DOHH2 (cell line): ENCODE data around the gene NMNAT2.

Experiments
- H3F3A ChIP-seq: fragments of 200-600 bp; sonication (generic), shearing (Covaris generic); 2 replicates; pipeline ENCODE4 v1.6.0; 2016; ENCODE audit warnings: antibody characterized with exemption, mild to moderate bottlenecking; ENCODE audit not compliant: control insufficient read depth, insufficient read depth
- H3K27ac ChIP-seq: fragments of 200-600 bp; sonication (generic); 2 replicates; pipeline ENCODE4 v1.5.1; 2014; ENCODE audit warnings: low read depth, mild to moderate bottlenecking, low read length, moderate library complexity
- H3K27me3 ChIP-seq: fragments of 200-600 bp; sonication (generic); 2 replicates; pipeline ENCODE4 v1.6.1; 2014; ENCODE audit warnings: mild to moderate bottlenecking, low read length, mixed read lengths; ENCODE audit not compliant: control insufficient read depth
- H3K36me3 ChIP-seq: fragments of 200-600 bp; sonication (generic); 2 replicates; pipeline ENCODE4 v1.6.1; 2014; ENCODE audit warnings: mild to moderate bottlenecking, low read length, moderate library complexity, mixed read lengths; ENCODE audit not compliant: control insufficient read depth
- H3K4me1 ChIP-seq: fragments of 200-600 bp; sonication (generic); 2 replicates; pipeline ENCODE4 v1.6.1; 2014; ENCODE audit warnings: mild to moderate bottlenecking, low read length, mixed read lengths; ENCODE audit not compliant: control insufficient read depth
- H3K4me2 ChIP-seq: fragments of 200-600 bp; sonication (generic); 2 replicates; pipeline ENCODE4 v1.6.0; 2014; ENCODE audit warnings: mild to moderate bottlenecking, low read length, moderate library complexity
- H3K4me3 ChIP-seq: fragments of 200-600 bp; sonication (generic); 2 replicates; pipeline ENCODE4 v1.5.1; 2014; ENCODE audit warnings: mild to moderate bottlenecking, low read length, mixed read lengths
- H3K79me2 ChIP-seq: fragments of 200-600 bp; sonication (generic); 2 replicates; pipeline ENCODE4 v1.6.1; 2014; ENCODE audit warnings: mild to moderate bottlenecking, low read length, mixed read lengths; ENCODE audit not compliant: control insufficient read depth
- H3K9me2 ChIP-seq: fragments of 200-600 bp; sonication (generic); replicated peaks from 2 replicates; pipeline ENCODE4 v1.6.1; 2014; ENCODE audit warnings: mild to moderate bottlenecking, low read length, mixed read lengths; ENCODE audit not compliant: control insufficient read depth
- H3K9me3 ChIP-seq: fragments of 200-600 bp; sonication (generic); 2 replicates; pipeline ENCODE4 v1.6.1; 2014; ENCODE audit warnings: antibody characterized with exemption, low read length, mixed read lengths; ENCODE audit not compliant: control insufficient read depth, insufficient read depth
- H4K20me1 ChIP-seq: fragments of 200-600 bp; sonication (generic); 2 replicates; pipeline ENCODE4 v1.6.0; 2014; ENCODE audit warnings: low read depth, mild to moderate bottlenecking, antibody characterized with exemption, low read length, moderate library complexity; ENCODE audit not compliant: control insufficient read depth, insufficient read depth
- CTCF ChIP-seq: fragments of 200-600 bp; sonication (generic); IDR thresholded peaks from one replicate; pipeline ENCODE4 v1.5.1; 2014; ENCODE audit warnings: antibody characterized with exemption, mild to moderate bottlenecking, low read depth, low read length; ENCODE audit not compliant: poor library complexity, severe bottlenecking
- EZH2phosphoT487 ChIP-seq: fragments of 200-600 bp; sonication (generic); IDR thresholded peaks from 2 replicates; pipeline ENCODE4 v1.6.1; 2017; ENCODE audit warnings: borderline replicate concordance, mild to moderate bottlenecking, antibody characterized with exemption, low read length, moderate library complexity, mixed read lengths

Gene NMNAT2

GRCh38 chr1:183328371-183328770 lies 89.8 kb downstream of the NMNAT2 start:
- H3K79me2 ChIP-seq, result no peaks in the 10 kb centered on the region
- H3K27me3 ChIP-seq, result peaks cover 17% of the 10 kb centered on the region
- TF ChIP-seq CTCF (no peak), EZH2phosphoT487 (no peak)
- H4K20me1 ChIP-seq, result no peaks in the 10 kb centered on the region
- no peak overlapping the region for H3K4me3 ChIP-seq
- H3K4me1 ChIP-seq, result no peaks in the 10 kb centered on the region
- no peak overlapping the region for H3K4me2 ChIP-seq
- H3K27ac ChIP-seq, result no peak overlapping the region
- H3K9me2 ChIP-seq, result no peaks in the 10 kb centered on the region
- no peaks in the 10 kb centered on the region for H3K36me3 ChIP-seq
- H3F3A ChIP-seq, result no peaks in the 10 kb centered on the region
- no peaks in the 10 kb centered on the region for H3K9me3 ChIP-seq

- Histone ChIP-seq H4K20me1 (no peaks in the 10 kb centered on the region), H3K4me2 (no peak overlapping the region), H3K36me3 (no peaks in the 10 kb centered on the region), H3K27me3 (peaks cover 17% of the 10 kb centered on the region), H3K9me3 (no peaks in the 10 kb centered on the region), H3K4me1 (no peaks in the 10 kb centered on the region), H3K9me2 (no peaks in the 10 kb centered on the region), H3K79me2 (no peaks in the 10 kb centered on the region), H3F3A (no peaks in the 10 kb centered on the region), H3K4me3 (no peak overlapping the region), H3K27ac (no peak overlapping the region)
- TF ChIP-seq EZH2phosphoT487 (no peak), CTCF (no peak)
Measured at GRCh38 chr1:183327434-183328290, 90.5 kb downstream of the NMNAT2 start.

GRCh38 chr1:183323849-183324683 lies 94.1 kb downstream of the NMNAT2 start:
- H4K20me1 ChIP-seq, result no peaks in the 10 kb centered on the region
- H3K27me3 ChIP-seq, result peaks cover 19% of the 10 kb centered on the region
- no peaks in the 10 kb centered on the region for H3K9me3 ChIP-seq
- no peak overlapping the region for H3K4me3 ChIP-seq
- H3K79me2 ChIP-seq, result no peaks in the 10 kb centered on the region
- TF ChIP-seq CTCF (no peak), EZH2phosphoT487 (no peak)
- H3F3A ChIP-seq, result no peaks in the 10 kb centered on the region
- H3K36me3 ChIP-seq, result no peaks in the 10 kb centered on the region
- no peaks in the 10 kb centered on the region for H3K4me1 ChIP-seq
- H3K9me2 ChIP-seq, result no peaks in the 10 kb centered on the region
- no peak overlapping the region for H3K27ac ChIP-seq
- H3K4me2 ChIP-seq, result no peak overlapping the region
